Measurements from ENCODE around the gene LRRC75A.

- TF ChIP-seq EP300 (IDR thresholded peaks at IDR 0.05) (no peak), POLR2A (IDR thresholded peaks at IDR 0.05) (no peak)
Measured at GRCh38 chr17:16477255-16477654, 14.7 kb downstream of the LRRC75A start.
